Measurements from ENCODE around the gene METTL25.

The METTL25 gene

GRCh38 chr12:82524641-82525040, 166.3 kb downstream of the METTL25 start:
- DNase-seq (ENCODE audit: low read depth in 2 of 2) = no peak

- DNase-seq (ENCODE audit: low read depth in 2 of 2) = no peak
Measured at GRCh38 chr12:82525616-82526015, 167.3 kb downstream of the METTL25 start.

- no peak for DNase-seq (ENCODE audit: low read depth in 2 of 2)
Measured at GRCh38 chr12:82527165-82527780, 168.9 kb downstream of the METTL25 start.

Data from stimulated activated CD8-positive, alpha-beta memory T cell treated with anti-CD3 and anti-CD28 coated beads, Interleukin-15, amount 100 ng/mL, for 4 hours (primary cell).